HG03097 (cell line): ENCODE measurements around the gene ELOVL3.
"Not testable (repeated sequence)": the region's sequence is repeated elsewhere in the genome, so short reads cannot be mapped to it uniquely, and the experiment has no call there.

Experiments
- ATAC-seq: cut with Tn5 transposase; IDR thresholded peaks from one replicate; pipeline ENCODE4 v1.9.1; 2021; ENCODE audit not compliant: unreplicated experiment, low FRiP score

ELOVL3 gene

GRCh38 chr10:102246261-102246660 is 20.2 kb downstream of the ELOVL3 start:
- no peak for ATAC-seq

GRCh38 chr10:102247734-102248133 is 21.6 kb downstream of the ELOVL3 start:
- no peak for ATAC-seq

GRCh38 chr10:102252508-102252907 is 26.4 kb downstream of the ELOVL3 start:
- not testable (repeated sequence) for ATAC-seq

- ATAC-seq, result no peak
These were observed 28.3 kb downstream of the ELOVL3 start for GRCh38 chr10:102254426-102254825.

GRCh38 chr10:102255404-102255803 is 29.3 kb downstream of the ELOVL3 start:
- ATAC-seq, result no peak

- no peak for ATAC-seq
These were observed 35.1 kb downstream of the ELOVL3 start for GRCh38 chr10:102261196-102261595.

GRCh38 chr10:102261842-102262241 is 35.7 kb downstream of the ELOVL3 start:
- ATAC-seq, result no peak

GRCh38 chr10:102262744-102263370 is 36.8 kb downstream of the ELOVL3 start:
- no peak for ATAC-seq

- ATAC-seq, result no peak
These were observed 38.3 kb downstream of the ELOVL3 start for GRCh38 chr10:102264371-102264770.

- no peak for ATAC-seq
These were observed 40.6 kb downstream of the ELOVL3 start for GRCh38 chr10:102266670-102267069.

- ATAC-seq, result no peak
These were observed 41.6 kb downstream of the ELOVL3 start for GRCh38 chr10:102267748-102268147.

- ATAC-seq, result no peak
These were observed 42.3 kb downstream of the ELOVL3 start for GRCh38 chr10:102268375-102268888.

- ATAC-seq, result no peak
These were observed 42.9 kb downstream of the ELOVL3 start for GRCh38 chr10:102269017-102269416.

GRCh38 chr10:102274062-102274461 is 48.0 kb downstream of the ELOVL3 start:
- no peak for ATAC-seq

GRCh38 chr10:102275343-102275742 is 49.2 kb downstream of the ELOVL3 start:
- no peak for ATAC-seq

- no peak for ATAC-seq
These were observed 53.0 kb downstream of the ELOVL3 start for GRCh38 chr10:102279104-102279503.
